H1 (cell line): Measurements from ENCODE around the gene KANSL1. TPM values are rescaled to one million over a fixed set of nuclear protein-coding genes. Genes with fewer than 3 reads are reported as not detected.

Source experiments
- CTCF ChIA-PET: fragments of 300-600 bp; sonication (Branson Sonifier 250); formaldehyde crosslinking; loops from one replicate; lab custom pipeline; 2021; ENCODE audit not compliant: partially characterized antibody; lab: Charles Lee
- POLR2A ChIA-PET: fragments of 300-600 bp; sonication (Branson Sonifier 250); formaldehyde crosslinking; loops from one replicate; lab custom pipeline; 2021; ENCODE audit warnings: inconsistent platforms; ENCODE audit not compliant: partially characterized antibody; lab: Charles Lee
- DNase-seq, 2 experiments: peaks; one replicate each; pipeline versions ENCODE4 v3.0.0 to v3.0.0-alpha.2; 2010 to 2022; ENCODE audit warnings: low spot score in 2 of 2, low read depth in 1 of 2, mixed read lengths in 1 of 2
- FAIRE-seq: peaks from 2 replicates; lab custom pipeline; 2011; peaks lifted over from hg19 to GRCh38; lab: Jason Lieb, UNC
- H2AFZ ChIP-seq: 2 replicates; pipeline ENCODE4 v1.8.1; 2012; ENCODE audit warnings: low read length, inconsistent platforms
- H2AK5ac ChIP-seq: 2 replicates; pipeline ENCODE4 v1.6.1; 2013; ENCODE audit warnings: low read depth, low read length
- H2BK120ac ChIP-seq: replicated peaks from 2 replicates; pipeline ENCODE3; 2013; ENCODE audit warnings: low read depth, low read length, inconsistent platforms
- H2BK12ac ChIP-seq: 2 replicates; pipeline ENCODE4 v1.6.1; 2013; ENCODE audit warnings: low read depth, low read length
- H2BK15ac ChIP-seq: 2 replicates; pipeline ENCODE4 v1.6.1; 2013; ENCODE audit warnings: low read length
- H2BK20ac ChIP-seq: 2 replicates; pipeline ENCODE4 v1.6.1; 2013; ENCODE audit warnings: low read length
- H2BK5ac ChIP-seq: 2 replicates; pipeline ENCODE4 v1.6.1; 2013; ENCODE audit warnings: low read depth, low read length
- H3K14ac ChIP-seq: 2 replicates; pipeline ENCODE4 v1.6.1; 2013; ENCODE audit warnings: inconsistent platforms; ENCODE audit not compliant: insufficient read length
- H3K18ac ChIP-seq: 2 replicates; pipeline ENCODE4 v1.6.1; 2013; ENCODE audit warnings: low read length; ENCODE audit errors: extremely low read depth
- H3K23ac ChIP-seq: 2 replicates; pipeline ENCODE4 v1.6.1; 2013; ENCODE audit warnings: inconsistent platforms; ENCODE audit not compliant: insufficient read length
- H3K23me2 ChIP-seq: 2 replicates; pipeline ENCODE4 v1.6.1; 2013; ENCODE audit warnings: low read depth, low read length
- H3K27ac ChIP-seq: 2 replicates; pipeline ENCODE4 v1.6.1; 2011; ENCODE audit warnings: low read depth, low read length, inconsistent platforms
- H3K27me3 ChIP-seq, 4 experiments: replicated peaks in 1 of 4; 1 replicate in 1 of 4; 2 replicates in 3 of 4; pipeline versions ENCODE4 v1.6.1 to v1.8.1; 2011 to 2013; ENCODE audit warnings: low read length in 3 of 4, mild to moderate bottlenecking in 3 of 4, inconsistent platforms in 2 of 4, mixed read lengths in 2 of 4, moderate library complexity in 1 of 4; ENCODE audit not compliant: control insufficient read depth in 3 of 4, insufficient read depth in 3 of 4; ENCODE audit errors: extremely low read depth in 1 of 4
- H3K36me3 ChIP-seq, 4 experiments: 2 replicates each; pipeline versions ENCODE4 v1.6.1 to v1.8.1; 2011 to 2013; ENCODE audit warnings: mild to moderate bottlenecking in 4 of 4, low read length in 3 of 4, moderate library complexity in 2 of 4, control low read depth in 1 of 4, inconsistent platforms in 1 of 4; ENCODE audit not compliant: insufficient read depth in 4 of 4, control insufficient read depth in 2 of 4
- H3K4ac ChIP-seq: replicated peaks from 2 replicates; pipeline ENCODE3; 2013; ENCODE audit warnings: low read length, low read depth, mixed read lengths, inconsistent platforms; ENCODE audit not compliant: insufficient read length
- H3K4me1 ChIP-seq, 4 experiments: replicated peaks in 1 of 4; 1 replicate in 1 of 4; 2 replicates in 3 of 4; pipeline versions ENCODE4 v1.6.1 to v1.8.1; 2011 to 2013; ENCODE audit warnings: low read length in 3 of 4, inconsistent platforms in 2 of 4, mixed read lengths in 1 of 4; ENCODE audit not compliant: insufficient read depth in 4 of 4, control insufficient read depth in 3 of 4
- H3K4me2 ChIP-seq, 2 experiments: 2 replicates each; pipeline versions ENCODE4 v1.6.1 to v1.8.1; 2011 to 2013; ENCODE audit warnings: low read depth in 2 of 2, low read length in 2 of 2, control low read depth in 1 of 2, inconsistent platforms in 1 of 2, mild to moderate bottlenecking in 1 of 2; ENCODE audit not compliant: insufficient read depth in 1 of 2
- H3K4me3 ChIP-seq, 4 experiments: fragments of 200-600, 300-600 bp in 1 of 4; sonication (generic), shearing (Covaris generic), sonication (Bioruptor Twin) in 1 of 4; 2 replicates each; pipeline versions ENCODE4 v1.5.1 to v1.8.1; 2011 to 2016; ENCODE audit warnings: low read length in 4 of 4, low read depth in 3 of 4, control low read depth in 2 of 4, inconsistent platforms in 2 of 4, mild to moderate bottlenecking in 2 of 4, mixed read lengths in 1 of 4, moderate library complexity in 1 of 4; ENCODE audit not compliant: insufficient read depth in 2 of 4; ENCODE audit errors: extremely low read depth in 1 of 4
- H3K56ac ChIP-seq: replicated peaks from 2 replicates; pipeline ENCODE3; 2013; ENCODE audit warnings: low read depth, mild to moderate bottlenecking, mixed read lengths, low read length, inconsistent platforms; ENCODE audit not compliant: insufficient read length
- H3K79me1 ChIP-seq: 2 replicates; pipeline ENCODE4 v1.6.1; 2013; ENCODE audit warnings: low read depth, low read length, control low read depth
- H3K79me2 ChIP-seq, 2 experiments: 2 replicates each; pipeline versions ENCODE4 v1.6.1 to v1.8.1; 2012 to 2013; ENCODE audit warnings: low read length in 2 of 2, mild to moderate bottlenecking in 2 of 2, inconsistent platforms in 1 of 2; ENCODE audit not compliant: insufficient read depth in 2 of 2, control insufficient read depth in 1 of 2
- H3K9ac ChIP-seq, 4 experiments: replicated peaks in 1 of 4; 1 replicate in 1 of 4; 2 replicates in 3 of 4; pipeline versions ENCODE4 v1.6.1 to v1.8.1; 2011 to 2013; ENCODE audit warnings: low read depth in 3 of 4, low read length in 3 of 4, control low read depth in 2 of 4, mild to moderate bottlenecking in 2 of 4, moderate library complexity in 2 of 4, inconsistent platforms in 1 of 4; ENCODE audit errors: extremely low read depth in 1 of 4
- H3K9me3 ChIP-seq, 2 experiments: 2 replicates each; pipeline versions ENCODE4 v1.6.1 to v1.8.1; 2012 to 2013; ENCODE audit warnings: mild to moderate bottlenecking in 2 of 2, moderate library complexity in 2 of 2, control low read depth in 1 of 2, inconsistent platforms in 1 of 2, low read depth in 1 of 2, low read length in 1 of 2, mixed read lengths in 1 of 2; ENCODE audit not compliant: insufficient read depth in 2 of 2
- H4K20me1 ChIP-seq, 2 experiments: replicated peaks in 1 of 2; 2 replicates each; pipeline versions ENCODE3 to v1.8.1; 2011 to 2013; ENCODE audit warnings: inconsistent platforms in 2 of 2, low read length in 2 of 2, mild to moderate bottlenecking in 1 of 2; ENCODE audit not compliant: insufficient read depth in 2 of 2, control insufficient read depth in 1 of 2
- H4K5ac ChIP-seq: 2 replicates; pipeline ENCODE4 v1.6.1; 2013; ENCODE audit warnings: low read length, low read depth, mixed read lengths, inconsistent platforms; ENCODE audit not compliant: insufficient read length
- H4K8ac ChIP-seq: 2 replicates; pipeline ENCODE4 v1.8.0; 2013; ENCODE audit warnings: mild to moderate bottlenecking, moderate library complexity, low read length, inconsistent platforms; ENCODE audit not compliant: insufficient read depth; ENCODE audit errors: extremely low read depth
- H4K91ac ChIP-seq: replicated peaks from 2 replicates; pipeline ENCODE3; 2013; ENCODE audit warnings: low read length, mixed read lengths, inconsistent platforms; ENCODE audit not compliant: insufficient read length
- BACH1 ChIP-seq: IDR thresholded peaks from 2 replicates; pipeline ENCODE4 v1.6.1; 2012; ENCODE audit warnings: low read length, improper control_type of control experiment
- TCF12 ChIP-seq: IDR thresholded peaks from 2 replicates; pipeline ENCODE4 v1.6.1; 2011; ENCODE audit warnings: low read depth, mild to moderate bottlenecking, low read length
- YY1 ChIP-seq: IDR thresholded peaks from 2 replicates; pipeline ENCODE4 v1.6.1; 2011; ENCODE audit warnings: low read depth, mild to moderate bottlenecking, low read length
- WGBS, 2 experiments: shearing (Covaris generic) in 1 of 2; methylation state at CpG; one replicate each; pipeline versions ENCODE4 v1.1.6 to v1.1.7; 2013 to 2015; ENCODE audit warnings: low lambda C conversion rate in 2 of 2, mixed read lengths in 2 of 2, inconsistent platforms in 1 of 2, low coverage in 1 of 2, missing lambda C conversion rate in 1 of 2; ENCODE audit not compliant: insufficient replicate concordance in 2 of 2, insufficient coverage in 1 of 2, insufficient read length in 1 of 2; ENCODE audit errors: extremely low coverage in 1 of 2, missing lambda C conversion rate in 1 of 2; 5-methylcytosine and 5-hydroxymethylcytosine counted together
- polyA plus RNA-seq, 7 experiments: library from polyadenylated mRNA; depleted of rRNA in 3 of 7; stranded (reverse) in 5 of 7; unstranded in 2 of 7; fragments of >200 nt in 5 of 7; fragments of 200-250 nt in 2 of 7; gene quantifications; 1 replicate in 5 of 7; 2 replicates in 1 of 7; 4 replicates in 1 of 7; pipeline versions ENCODE4 v1.2.1 to v1.2.3, GENCODE V29; 2011 to 2013; ENCODE audit warnings: missing spikeins in 2 of 7, mixed read lengths in 2 of 7
- total RNA-seq: library from RNA; stranded (reverse); fragmentation: NEBNext Ultra II Directional; extraction: Animal tissue kit (Norgen Biotek cat#: 25700); gene quantifications from 2 replicates; pipeline ENCODE4 v1.2.1, GENCODE V29; 2021
- TF ChIP-seq, protein P1 (sequence below), 3 experiments: IDR thresholded peaks; 1 replicate in 2 of 3; 2 replicates in 1 of 3; pipeline versions ENCODE4 v1.5.1 to v1.6.1; 2011; ENCODE audit warnings: low read length in 3 of 3, mild to moderate bottlenecking in 3 of 3, inconsistent platforms in 2 of 3, low read depth in 1 of 3, moderate library complexity in 1 of 3; ENCODE audit not compliant: insufficient read depth in 1 of 3; ENCODE audit errors: control extremely low read depth in 1 of 3
- TF ChIP-seq, protein P2 (sequence below): IDR thresholded peaks from 2 replicates; pipeline ENCODE4 v1.6.1; 2011; ENCODE audit warnings: low read depth, mild to moderate bottlenecking, low read length; ENCODE audit not compliant: insufficient read depth

Gene KANSL1
- total and polyA plus RNA-seq, 2 of the 8 experiments (the other 6 are each of a cell fraction or from before 2014, with no cell fraction given) = 34.0 to 128 TPM

DNA sequence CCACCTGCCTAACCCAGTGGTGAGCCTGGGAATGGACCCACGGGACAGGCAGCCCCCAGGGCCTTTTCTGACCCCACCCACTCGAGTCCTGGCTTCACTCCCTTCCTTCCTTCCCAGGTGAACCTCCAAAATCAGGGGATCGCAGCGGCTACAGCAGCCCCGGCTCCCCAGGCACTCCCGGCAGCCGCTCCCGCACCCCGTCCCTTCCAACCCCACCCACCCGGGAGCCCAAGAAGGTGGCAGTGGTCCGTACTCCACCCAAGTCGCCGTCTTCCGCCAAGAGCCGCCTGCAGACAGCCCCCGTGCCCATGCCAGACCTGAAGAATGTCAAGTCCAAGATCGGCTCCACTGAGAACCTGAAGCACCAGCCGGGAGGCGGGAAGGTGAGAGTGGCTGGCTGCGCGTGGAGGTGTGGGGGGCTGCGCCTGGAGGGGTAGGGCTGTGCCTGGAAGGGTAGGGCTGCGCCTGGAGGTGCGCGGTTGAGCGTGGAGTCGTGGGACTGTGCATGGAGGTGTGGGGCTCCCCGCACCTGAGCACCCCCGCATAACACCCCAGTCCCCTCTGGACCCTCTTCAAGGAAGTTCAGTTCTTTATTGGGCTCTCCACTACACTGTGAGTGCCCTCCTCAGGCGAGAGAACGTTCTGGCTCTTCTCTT lies 196.8 kb downstream of the KANSL1 start:
- no peak overlapping the region for H3K4me3 ChIP-seq
- H3K23ac ChIP-seq = no peak overlapping the region
- POLR2A ChIA-PET = no interaction called here
- no peak overlapping the region for H2AFZ ChIP-seq
- FAIRE-seq (no peak), DNase-seq (no peak)
- no peaks in the 10 kb centered on the region for H4K20me1 ChIP-seq
- H3K4me2 ChIP-seq = no peak overlapping the region
- H3K4ac ChIP-seq = no peak overlapping the region
- WGBS, 2 experiments = 89% methylated on average over 28 of the region's 31 CpGs; no CpG with 5 or more reads in 1 of the 2 experiments
- no peaks in the 10 kb centered on the region for H3K36me3 ChIP-seq
- H3K79me1 ChIP-seq = no peaks in the 10 kb centered on the region
- no peak overlapping the region for H3K27ac ChIP-seq
- CTCF ChIA-PET = interaction anchor here (0.8 to 1.6 kb wide), 5 partner anchors 8 to 47 kb away, joined by 3 to 7 read pairs (median 3); no protein-coding TSS in a partner anchor
- no peak overlapping the region for H3K9ac ChIP-seq
- no peak overlapping the region for H2BK20ac ChIP-seq
- no peak overlapping the region for H3K14ac ChIP-seq
- no peak overlapping the region for H4K5ac ChIP-seq
- no peak overlapping the region for H4K91ac ChIP-seq
- no peak overlapping the region for H2AK5ac ChIP-seq
- H3K79me2 ChIP-seq = no peaks in the 10 kb centered on the region
- no peak overlapping the region; the same call in 1 of the 2 replicates for H4K8ac ChIP-seq
- peaks cover 0 to 9% (median 4%) of the 10 kb centered on the region in 4 experiments; a peak in 5 of 7 replicates for H3K4me1 ChIP-seq
- H2BK120ac ChIP-seq = no peak overlapping the region
- H3K9me3 ChIP-seq = no peaks in the 10 kb centered on the region
- H3K27me3 ChIP-seq = no peaks in the 10 kb centered on the region
- no peak overlapping the region for H3K18ac ChIP-seq
- H2BK12ac ChIP-seq = no peak overlapping the region
- H3K56ac ChIP-seq = no peak overlapping the region
- H3K23me2 ChIP-seq = no peaks in the 10 kb centered on the region
- 0 out of 2 replicates have a peak overlapping the region, but pooled peaks have one; percentile 46 for H2BK15ac ChIP-seq
- H2BK5ac ChIP-seq = no peak overlapping the region
- TF ChIP-seq, protein P1, sequence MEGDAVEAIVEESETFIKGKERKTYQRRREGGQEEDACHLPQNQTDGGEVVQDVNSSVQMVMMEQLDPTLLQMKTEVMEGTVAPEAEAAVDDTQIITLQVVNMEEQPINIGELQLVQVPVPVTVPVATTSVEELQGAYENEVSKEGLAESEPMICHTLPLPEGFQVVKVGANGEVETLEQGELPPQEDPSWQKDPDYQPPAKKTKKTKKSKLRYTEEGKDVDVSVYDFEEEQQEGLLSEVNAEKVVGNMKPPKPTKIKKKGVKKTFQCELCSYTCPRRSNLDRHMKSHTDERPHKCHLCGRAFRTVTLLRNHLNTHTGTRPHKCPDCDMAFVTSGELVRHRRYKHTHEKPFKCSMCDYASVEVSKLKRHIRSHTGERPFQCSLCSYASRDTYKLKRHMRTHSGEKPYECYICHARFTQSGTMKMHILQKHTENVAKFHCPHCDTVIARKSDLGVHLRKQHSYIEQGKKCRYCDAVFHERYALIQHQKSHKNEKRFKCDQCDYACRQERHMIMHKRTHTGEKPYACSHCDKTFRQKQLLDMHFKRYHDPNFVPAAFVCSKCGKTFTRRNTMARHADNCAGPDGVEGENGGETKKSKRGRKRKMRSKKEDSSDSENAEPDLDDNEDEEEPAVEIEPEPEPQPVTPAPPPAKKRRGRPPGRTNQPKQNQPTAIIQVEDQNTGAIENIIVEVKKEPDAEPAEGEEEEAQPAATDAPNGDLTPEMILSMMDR (IDR thresholded peaks at IDR 0.05; ENCODE audit: control extremely low read depth in 1 of 3, insufficient read depth in 1 of 3, low read depth in 1 of 3, low read length in 3 of 3) = no peak
- TF ChIP-seq BACH1 (no peak), YY1 (no peak), TCF12 (no peak)
- TF ChIP-seq, protein P2, sequence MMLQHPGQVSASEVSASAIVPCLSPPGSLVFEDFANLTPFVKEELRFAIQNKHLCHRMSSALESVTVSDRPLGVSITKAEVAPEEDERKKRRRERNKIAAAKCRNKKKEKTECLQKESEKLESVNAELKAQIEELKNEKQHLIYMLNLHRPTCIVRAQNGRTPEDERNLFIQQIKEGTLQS = no peak
